GF-D8 (cell line): ENCODE data around the gene ZNF813.
"Not testable (repeated sequence)": the region's sequence is repeated elsewhere in the genome, so short reads cannot be mapped to it uniquely, and the experiment has no call there.

Source experiments
- DNase-seq: peaks from one replicate; lab custom pipeline; 2025; lab: John Stamatoyannopoulos, UW

The ZNF813 gene

GRCh38 chr19:53483751-53484150 is 16.2 kb downstream of the ZNF813 start:
- DNase-seq, result not testable (repeated sequence)

- DNase-seq, result no peak
These were observed 17.8 kb downstream of the ZNF813 start for GRCh38 chr19:53485046-53486004.

- no peak for DNase-seq
These were observed 24.6 kb downstream of the ZNF813 start for GRCh38 chr19:53492153-53492552.

- not testable (repeated sequence) for DNase-seq
These were observed 29.9 kb downstream of the ZNF813 start for GRCh38 chr19:53497311-53498023.

GRCh38 chr19:53498024-53498395 is 30.5 kb downstream of the ZNF813 start:
- DNase-seq, result not testable (repeated sequence)

- DNase-seq, result not testable (repeated sequence)
These were observed 35.6 kb downstream of the ZNF813 start for GRCh38 chr19:53503151-53503550.

GRCh38 chr19:53503671-53504364 is 36.3 kb downstream of the ZNF813 start:
- DNase-seq, result not testable (repeated sequence)

GRCh38 chr19:53504365-53504703 is 36.8 kb downstream of the ZNF813 start:
- not testable (repeated sequence) for DNase-seq

GRCh38 chr19:53504885-53505284 is 37.4 kb downstream of the ZNF813 start:
- DNase-seq, result no peak

- no peak for DNase-seq
These were observed 39.2 kb downstream of the ZNF813 start for GRCh38 chr19:53506728-53507127.

GRCh38 chr19:53507523-53508442 is 40.2 kb downstream of the ZNF813 start:
- no peak for DNase-seq

- DNase-seq, result no peak
These were observed 41.9 kb downstream of the ZNF813 start for GRCh38 chr19:53509443-53509842.

GRCh38 chr19:53509845-53510244 is 42.3 kb downstream of the ZNF813 start:
- no peak for DNase-seq

- no peak for DNase-seq
These were observed 43.8 kb downstream of the ZNF813 start for GRCh38 chr19:53511357-53511756.

GRCh38 chr19:53511933-53512374 is 44.4 kb downstream of the ZNF813 start:
- DNase-seq, result no peak

- DNase-seq, result not testable (repeated sequence)
These were observed 47.5 kb downstream of the ZNF813 start for GRCh38 chr19:53515047-53515446.

- DNase-seq, result no peak
These were observed 49.7 kb downstream of the ZNF813 start for GRCh38 chr19:53517114-53517741.

- DNase-seq, result no peak
These were observed 50.6 kb downstream of the ZNF813 start for GRCh38 chr19:53518121-53518520.

GRCh38 chr19:53518716-53519115 is 51.2 kb downstream of the ZNF813 start:
- DNase-seq, result no peak

GRCh38 chr19:53519446-53519845 is 51.9 kb downstream of the ZNF813 start:
- no peak for DNase-seq

- no peak for DNase-seq
These were observed 52.6 kb downstream of the ZNF813 start for GRCh38 chr19:53520163-53520546.
